HL-60 (cell line): ENCODE results near the gene CCDC97.

Experiments
- DNase-seq, 2 experiments: peaks; one replicate each; pipeline ENCODE4 v3.0.0-alpha.2; 2010 to 2020; ENCODE audit warnings: low read depth in 1 of 2, low spot score in 1 of 2
- H3K27ac ChIP-seq: fragments of 250-450 bp; sonication (Bioruptor Pico); replicated peaks from 2 replicates; pipeline ENCODE4 v1.5.1; 2020; ENCODE audit warnings: mild to moderate bottlenecking, moderate library complexity
- H3K27me3 ChIP-seq: fragments of 250-450 bp; sonication (Bioruptor Pico); 2 replicates; pipeline ENCODE4 v1.5.1; 2021; ENCODE audit warnings: mild to moderate bottlenecking, moderate library complexity; ENCODE audit not compliant: insufficient read depth, poor library complexity, severe bottlenecking
- H3K4me3 ChIP-seq: replicated peaks from 2 replicates; pipeline ENCODE4 v1.5.1; 2011; ENCODE audit warnings: mild to moderate bottlenecking, control low read depth, low read length; ENCODE audit not compliant: insufficient read depth
- GABPA ChIP-seq: IDR thresholded peaks from 2 replicates; pipeline ENCODE4 v1.6.1; 2012; ENCODE audit warnings: low read depth
- POLR2AphosphoS5 ChIP-seq: IDR thresholded peaks from 2 replicates; pipeline ENCODE4 v1.6.1; 2012; ENCODE audit warnings: low read depth
- SPI1 ChIP-seq: IDR thresholded peaks from 2 replicates; pipeline ENCODE4 v1.6.1; 2012; ENCODE audit warnings: low read depth, mild to moderate bottlenecking, borderline replicate concordance
- TF ChIP-seq, protein P1 (sequence below): IDR thresholded peaks from one replicate; pipeline ENCODE4 v1.5.1; 2011; ENCODE audit warnings: low read length, control low read depth, inconsistent platforms; ENCODE audit not compliant: insufficient read depth
- TF ChIP-seq, protein P2 (sequence below): IDR thresholded peaks from 2 replicates; pipeline ENCODE4 v1.6.1; 2012; ENCODE audit warnings: low read depth; ENCODE audit not compliant: insufficient replicate concordance

CCDC97 gene

DNA sequence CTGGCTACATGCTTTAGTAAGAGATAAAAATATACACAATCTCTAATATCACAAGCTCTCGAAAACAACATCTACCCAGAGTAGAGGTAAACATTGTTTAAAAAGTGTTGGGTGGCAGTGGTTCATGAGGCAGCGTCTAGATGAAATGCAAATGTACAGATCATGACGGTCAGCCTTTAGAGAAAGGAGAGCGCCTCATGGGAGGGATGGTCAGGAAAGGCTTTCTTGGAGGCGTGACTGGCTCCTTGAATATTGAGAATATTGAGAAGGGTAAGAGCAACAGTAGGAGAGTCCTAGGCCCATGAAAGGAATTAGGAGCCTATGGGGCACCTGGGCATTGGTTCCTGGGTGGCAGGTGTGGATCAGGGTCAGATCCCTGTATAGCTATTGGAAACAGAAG, 35.2 kb upstream of the CCDC97 start:
- H3K27me3 ChIP-seq: no peaks in the 10 kb centered on the region
- no peak overlapping the region for H3K4me3 ChIP-seq
- TF ChIP-seq POLR2AphosphoS5: no peak
- TF ChIP-seq, protein P1, sequence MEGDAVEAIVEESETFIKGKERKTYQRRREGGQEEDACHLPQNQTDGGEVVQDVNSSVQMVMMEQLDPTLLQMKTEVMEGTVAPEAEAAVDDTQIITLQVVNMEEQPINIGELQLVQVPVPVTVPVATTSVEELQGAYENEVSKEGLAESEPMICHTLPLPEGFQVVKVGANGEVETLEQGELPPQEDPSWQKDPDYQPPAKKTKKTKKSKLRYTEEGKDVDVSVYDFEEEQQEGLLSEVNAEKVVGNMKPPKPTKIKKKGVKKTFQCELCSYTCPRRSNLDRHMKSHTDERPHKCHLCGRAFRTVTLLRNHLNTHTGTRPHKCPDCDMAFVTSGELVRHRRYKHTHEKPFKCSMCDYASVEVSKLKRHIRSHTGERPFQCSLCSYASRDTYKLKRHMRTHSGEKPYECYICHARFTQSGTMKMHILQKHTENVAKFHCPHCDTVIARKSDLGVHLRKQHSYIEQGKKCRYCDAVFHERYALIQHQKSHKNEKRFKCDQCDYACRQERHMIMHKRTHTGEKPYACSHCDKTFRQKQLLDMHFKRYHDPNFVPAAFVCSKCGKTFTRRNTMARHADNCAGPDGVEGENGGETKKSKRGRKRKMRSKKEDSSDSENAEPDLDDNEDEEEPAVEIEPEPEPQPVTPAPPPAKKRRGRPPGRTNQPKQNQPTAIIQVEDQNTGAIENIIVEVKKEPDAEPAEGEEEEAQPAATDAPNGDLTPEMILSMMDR: no peak
- TF ChIP-seq, protein P2, sequence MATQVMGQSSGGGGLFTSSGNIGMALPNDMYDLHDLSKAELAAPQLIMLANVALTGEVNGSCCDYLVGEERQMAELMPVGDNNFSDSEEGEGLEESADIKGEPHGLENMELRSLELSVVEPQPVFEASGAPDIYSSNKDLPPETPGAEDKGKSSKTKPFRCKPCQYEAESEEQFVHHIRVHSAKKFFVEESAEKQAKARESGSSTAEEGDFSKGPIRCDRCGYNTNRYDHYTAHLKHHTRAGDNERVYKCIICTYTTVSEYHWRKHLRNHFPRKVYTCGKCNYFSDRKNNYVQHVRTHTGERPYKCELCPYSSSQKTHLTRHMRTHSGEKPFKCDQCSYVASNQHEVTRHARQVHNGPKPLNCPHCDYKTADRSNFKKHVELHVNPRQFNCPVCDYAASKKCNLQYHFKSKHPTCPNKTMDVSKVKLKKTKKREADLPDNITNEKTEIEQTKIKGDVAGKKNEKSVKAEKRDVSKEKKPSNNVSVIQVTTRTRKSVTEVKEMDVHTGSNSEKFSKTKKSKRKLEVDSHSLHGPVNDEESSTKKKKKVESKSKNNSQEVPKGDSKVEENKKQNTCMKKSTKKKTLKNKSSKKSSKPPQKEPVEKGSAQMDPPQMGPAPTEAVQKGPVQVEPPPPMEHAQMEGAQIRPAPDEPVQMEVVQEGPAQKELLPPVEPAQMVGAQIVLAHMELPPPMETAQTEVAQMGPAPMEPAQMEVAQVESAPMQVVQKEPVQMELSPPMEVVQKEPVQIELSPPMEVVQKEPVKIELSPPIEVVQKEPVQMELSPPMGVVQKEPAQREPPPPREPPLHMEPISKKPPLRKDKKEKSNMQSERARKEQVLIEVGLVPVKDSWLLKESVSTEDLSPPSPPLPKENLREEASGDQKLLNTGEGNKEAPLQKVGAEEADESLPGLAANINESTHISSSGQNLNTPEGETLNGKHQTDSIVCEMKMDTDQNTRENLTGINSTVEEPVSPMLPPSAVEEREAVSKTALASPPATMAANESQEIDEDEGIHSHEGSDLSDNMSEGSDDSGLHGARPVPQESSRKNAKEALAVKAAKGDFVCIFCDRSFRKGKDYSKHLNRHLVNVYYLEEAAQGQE: no peak
- no peak for TF ChIP-seq SPI1
- no peak for TF ChIP-seq GABPA
- H3K27ac ChIP-seq: no peak overlapping the region
- DNase-seq: no peak

DNA sequence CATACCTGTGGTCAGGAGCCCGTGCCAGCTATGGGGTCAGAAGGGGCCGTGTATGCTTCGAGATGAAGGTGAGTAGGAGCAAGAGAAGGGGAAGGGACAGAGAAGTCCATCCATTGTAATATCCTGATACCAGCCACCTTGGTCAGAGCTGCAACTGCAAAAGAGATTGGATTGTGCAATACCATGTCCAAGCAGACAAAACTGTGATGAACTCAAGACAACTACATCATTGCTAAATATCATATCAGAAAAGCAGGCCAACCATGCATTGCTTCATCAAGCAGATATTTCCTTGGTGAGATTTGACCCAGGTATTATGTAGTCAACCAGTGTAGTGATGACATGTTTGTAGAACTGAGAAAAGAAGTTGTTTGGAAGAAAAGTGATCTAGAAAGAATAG, 33.7 kb upstream of the CCDC97 start:
- TF ChIP-seq, protein P2: no peak
- TF ChIP-seq POLR2AphosphoS5 (no peak), SPI1 (no peak), GABPA (no peak)
- TF ChIP-seq, protein P1: no peak
- H3K4me3 ChIP-seq: no peak overlapping the region
- H3K27me3 ChIP-seq: no peaks in the 10 kb centered on the region
- H3K27ac ChIP-seq: no peak overlapping the region
- peak; percentile 48 to 53 for DNase-seq

DNA sequence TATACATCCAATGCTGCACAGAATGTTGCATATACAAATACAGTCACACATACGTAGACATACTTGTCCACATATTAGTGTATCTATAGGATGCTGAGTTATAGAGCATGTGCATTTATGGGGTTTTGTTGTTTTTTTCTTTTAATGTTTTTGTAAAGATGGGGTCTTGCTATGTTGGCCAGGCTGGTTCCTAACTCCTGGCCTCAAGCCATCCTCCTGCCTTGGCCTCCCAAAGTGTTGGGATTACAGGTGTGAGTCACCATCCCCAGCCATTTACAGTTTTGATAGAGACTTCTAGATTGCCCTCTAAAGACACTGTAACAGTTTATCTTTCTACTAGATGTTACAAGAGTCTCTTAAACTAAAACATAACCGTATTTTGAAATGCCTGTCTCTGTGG, 31.5 kb upstream of the CCDC97 start:
- H3K27me3 ChIP-seq: no peaks in the 10 kb centered on the region
- no peak for DNase-seq
- H3K4me3 ChIP-seq: no peak overlapping the region
- no peak overlapping the region for H3K27ac ChIP-seq
- TF ChIP-seq GABPA: no peak
- TF ChIP-seq, protein P1: no peak

DNA sequence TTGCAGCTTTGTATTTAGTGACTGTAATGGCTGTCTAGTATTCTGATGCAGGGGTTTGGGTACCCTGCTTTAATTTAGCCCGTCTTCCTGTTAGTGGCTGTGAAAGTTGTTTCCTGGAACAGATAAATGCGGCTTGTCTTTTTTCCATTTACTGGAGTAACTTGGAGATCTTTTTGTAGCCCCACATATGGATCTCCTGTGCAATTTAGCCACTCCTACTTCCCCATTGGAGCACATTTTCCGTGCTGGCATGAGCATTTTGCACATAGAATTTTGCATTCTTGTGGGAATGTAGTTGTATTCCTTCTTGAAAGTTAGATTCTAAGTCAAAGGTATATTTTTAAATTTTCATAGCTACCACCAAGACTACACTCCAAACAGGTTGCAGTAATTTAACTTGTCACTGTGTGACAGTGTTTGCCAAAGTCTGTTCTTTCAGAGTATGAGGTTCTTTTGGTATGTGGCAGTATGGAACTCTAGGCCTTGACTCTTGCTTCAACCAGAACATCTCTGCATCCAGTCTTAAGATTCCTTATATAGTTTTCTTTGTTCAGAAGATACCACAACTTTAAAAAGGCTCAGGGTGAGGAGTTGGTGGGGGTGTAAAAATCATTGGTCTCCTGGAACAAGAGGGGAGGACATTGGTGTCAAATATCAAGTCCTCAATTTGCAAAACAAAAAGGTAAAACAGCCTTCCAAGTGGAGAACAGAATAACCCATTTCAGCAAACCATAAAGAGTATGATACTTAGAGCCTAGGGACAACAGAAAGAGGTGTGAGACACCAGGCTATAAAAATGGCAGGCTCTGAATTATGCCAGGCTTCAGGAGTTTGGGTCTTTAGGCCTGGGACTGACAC, 21.1 kb upstream of the CCDC97 start:
- DNase-seq: no peak
- no peak overlapping the region for H3K27ac ChIP-seq
- H3K27me3 ChIP-seq: no peaks in the 10 kb centered on the region
- TF ChIP-seq POLR2AphosphoS5 (no peak), SPI1 (no peak)
- TF ChIP-seq, protein P1: no peak
- TF ChIP-seq, protein P2: no peak
- no peak overlapping the region for H3K4me3 ChIP-seq
